ENCODE results near the gene USP3.

Gene USP3

DNA sequence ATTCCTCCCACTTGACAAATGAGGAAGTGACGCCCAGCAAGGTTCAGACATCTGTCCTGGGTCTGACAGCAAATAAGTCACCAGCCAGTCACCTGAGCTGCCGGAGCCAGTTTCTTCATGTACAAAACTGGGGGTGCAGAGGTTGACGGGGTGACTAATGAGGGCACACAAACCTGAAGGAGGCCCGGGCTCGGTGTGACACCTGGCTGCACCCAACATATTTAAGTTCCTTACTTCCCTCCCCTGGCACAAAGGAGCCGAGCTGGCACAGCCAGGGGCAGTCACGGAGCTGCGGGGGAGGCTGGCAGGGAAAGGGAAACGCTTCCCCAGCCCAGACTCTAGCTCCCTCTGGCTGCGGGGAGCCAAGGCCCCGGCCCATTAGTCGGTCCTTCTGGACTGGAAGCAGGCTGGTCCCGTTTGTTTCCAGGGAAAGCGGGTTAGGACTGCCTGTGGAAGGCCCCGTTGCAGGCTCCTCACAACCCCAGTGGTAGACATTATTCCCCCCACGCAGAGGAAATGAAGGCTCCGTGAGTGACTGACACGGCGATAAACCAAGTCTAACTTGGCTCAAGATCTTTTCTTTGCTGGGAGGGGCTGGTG, 95.1 kb downstream of the USP3 start:
- Histone ChIP-seq H3K14ac (ENCODE audit: low read length) (no peak overlapping the region), H3K27ac (replicated peaks; ENCODE audit: low read length) (no peak overlapping the region), H2AFZ (ENCODE audit: low read length) (peak overlapping the region; percentile 78), H2BK5ac (ENCODE audit: low read length) (peak overlapping the region; percentile 48), H3K36me3 (replicated peaks in 1 of 2; ENCODE audit: control insufficient read depth in 2 of 2, insufficient read depth in 2 of 2, low read length in 2 of 2) (peaks cover 0 to 11% of the 10 kb centered on the region in 2 donors), H3K9me3 (replicated peaks in 1 of 2; ENCODE audit: control insufficient read depth in 2 of 2, insufficient read depth in 1 of 2, low read depth in 1 of 2, low read length in 2 of 2) (no peaks in the 10 kb centered on the region), H2BK12ac (ENCODE audit: low read length) (peak overlapping the region; percentile 2), H3K4me1 (ENCODE audit: control insufficient read depth in 2 of 2, insufficient read depth in 1 of 2, low read depth in 1 of 2, low read length in 2 of 2) (peaks cover 12 to 18% of the 10 kb centered on the region in 2 donors), H2BK120ac (ENCODE audit: low read depth, low read length) (no peak overlapping the region), H3K4ac (ENCODE audit: low read length) (no peak overlapping the region), H2AK5ac (ENCODE audit: low read depth, low read length) (peak overlapping the region; percentile 48), H4K8ac (ENCODE audit: low read depth, low read length) (no peak overlapping the region), H3K18ac (ENCODE audit: low read length) (peak overlapping the region; percentile 91), H3K9ac (ENCODE audit: low read depth, low read length, poor library complexity) (no peak overlapping the region), H3K4me2 (ENCODE audit: insufficient read depth, low read length, poor library complexity, severe bottlenecking) (no peak overlapping the region), H3K79me1 (ENCODE audit: low read depth, low read length) (no peaks in the 10 kb centered on the region), H4K91ac (ENCODE audit: low read depth, low read length, poor library complexity) (no peak overlapping the region), H3K4me3 (ENCODE audit: low read length in 2 of 2) (no peak overlapping the region), H3K27me3 (ENCODE audit: control insufficient read depth in 3 of 3, insufficient read depth in 3 of 3, low read depth in 1 of 3, low read length in 3 of 3) (peaks cover 0 to 7% (median 0%) of the 10 kb centered on the region in 3 experiments), H2BK15ac (ENCODE audit: low read length) (peak overlapping the region; percentile 84), H3K23ac (ENCODE audit: low read depth, low read length, poor library complexity) (no peak overlapping the region)
- no CpG with 5 or more reads among the region's 19 CpGs for WGBS, 2 donors (ENCODE audit: extremely low coverage in 2 of 2, insufficient read length in 2 of 2, insufficient replicate concordance in 1 of 2)
- DNase-seq (ENCODE audit: low spot score): no peak

DNA sequence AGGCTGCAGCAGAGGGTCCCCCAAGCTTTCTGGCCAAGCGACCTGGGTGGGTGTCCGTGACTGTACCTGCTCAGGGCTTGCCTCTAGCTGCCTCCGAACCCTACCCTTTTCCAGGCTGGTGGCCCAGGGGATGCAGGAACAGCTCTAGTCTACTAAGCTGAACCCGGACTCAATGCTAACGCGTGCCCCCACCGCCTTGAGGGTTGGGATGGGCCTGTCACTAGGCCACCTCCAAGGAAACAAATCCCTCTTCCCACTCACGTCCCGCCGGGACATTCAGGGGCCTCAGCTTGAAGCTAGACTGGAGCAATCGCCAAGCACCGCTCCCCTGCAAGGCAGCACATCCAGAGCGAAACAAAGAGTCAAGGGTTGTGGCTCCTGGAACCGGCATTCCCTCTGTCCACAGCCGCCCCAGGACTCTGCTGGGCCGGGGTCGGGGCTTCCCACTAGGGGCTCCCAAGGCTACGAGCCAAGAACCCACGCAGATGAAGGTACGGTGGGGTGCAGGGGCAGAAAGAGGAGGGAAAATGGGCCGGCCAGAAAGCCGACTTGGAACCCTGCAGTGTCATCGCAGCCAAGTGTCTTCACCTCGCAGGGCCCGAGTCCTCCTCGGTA, 95.7 kb downstream of the USP3 start:
- Histone ChIP-seq H3K9me3 (replicated peaks in 1 of 2; ENCODE audit: control insufficient read depth in 2 of 2, insufficient read depth in 1 of 2, low read depth in 1 of 2, low read length in 2 of 2) (no peaks in the 10 kb centered on the region), H3K4me2 (ENCODE audit: insufficient read depth, low read length, poor library complexity, severe bottlenecking) (peak overlapping the region; percentile 97), H2BK15ac (ENCODE audit: low read length) (peak overlapping the region; percentile 84), H4K8ac (ENCODE audit: low read depth, low read length) (peak overlapping the region; percentile 49), H3K4me1 (ENCODE audit: control insufficient read depth in 2 of 2, insufficient read depth in 1 of 2, low read depth in 1 of 2, low read length in 2 of 2) (peaks cover 12 to 18% of the 10 kb centered on the region in 2 donors), H3K36me3 (replicated peaks in 1 of 2; ENCODE audit: control insufficient read depth in 2 of 2, insufficient read depth in 2 of 2, low read length in 2 of 2) (peaks cover 0 to 5% of the 10 kb centered on the region in 2 donors), H3K27me3 (ENCODE audit: control insufficient read depth in 3 of 3, insufficient read depth in 3 of 3, low read depth in 1 of 3, low read length in 3 of 3) (peaks cover 0 to 7% (median 0%) of the 10 kb centered on the region in 3 experiments), H4K91ac (ENCODE audit: low read depth, low read length, poor library complexity) (peak overlapping the region; percentile 56), H3K4me3 (ENCODE audit: low read length in 2 of 2) (peak overlapping the region; percentile 30 to 92), H3K9ac (ENCODE audit: low read depth, low read length, poor library complexity) (peak overlapping the region; percentile 86), H2BK12ac (ENCODE audit: low read length) (peak overlapping the region; percentile 2), H2BK120ac (ENCODE audit: low read depth, low read length) (peak overlapping the region; percentile 25), H3K79me1 (ENCODE audit: low read depth, low read length) (no peaks in the 10 kb centered on the region), H3K18ac (ENCODE audit: low read length) (peak overlapping the region; percentile 91), H2BK5ac (ENCODE audit: low read length) (peak overlapping the region; percentile 82), H2AFZ (ENCODE audit: low read length) (peak overlapping the region; percentile 78), H3K27ac (replicated peaks; ENCODE audit: low read length) (peak overlapping the region; percentile 16), H3K14ac (ENCODE audit: low read length) (peak overlapping the region; percentile 97), H3K23ac (ENCODE audit: low read depth, low read length, poor library complexity) (no peak overlapping the region), H2AK5ac (ENCODE audit: low read depth, low read length) (peak overlapping the region; percentile 48), H3K4ac (ENCODE audit: low read length) (no peak overlapping the region)
- peak; percentile 36 for DNase-seq (ENCODE audit: low spot score)
- WGBS, 2 donors (ENCODE audit: extremely low coverage in 2 of 2, insufficient read length in 2 of 2, insufficient replicate concordance in 1 of 2): no CpG with 5 or more reads among the region's 26 CpGs

DNA sequence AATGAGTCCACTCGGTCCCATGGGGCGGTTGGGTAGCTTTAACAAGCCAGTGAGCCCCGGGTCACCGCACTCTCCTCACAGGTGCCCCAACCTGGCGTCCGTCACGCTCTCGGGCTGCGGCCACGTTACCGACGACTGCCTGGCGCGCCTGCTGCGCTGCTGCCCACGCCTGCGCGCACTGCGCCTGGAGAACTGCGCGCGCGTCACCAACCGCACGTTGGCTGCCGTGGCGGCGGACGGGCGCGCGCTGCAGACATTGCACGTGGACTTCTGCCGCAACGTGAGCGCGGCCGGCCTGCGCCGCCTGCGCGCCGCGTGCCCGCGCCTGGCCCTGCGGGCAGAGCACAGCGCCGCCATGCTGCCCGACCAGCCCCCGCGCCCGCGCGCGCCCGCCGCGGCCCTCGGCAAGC, 96.2 kb downstream of the USP3 start:
- H3K27ac ChIP-seq (replicated peaks; ENCODE audit: low read length): peak overlapping the region; percentile 16
- no CpG with 5 or more reads among the region's 60 CpGs for WGBS, 2 donors (ENCODE audit: extremely low coverage in 2 of 2, insufficient read length in 2 of 2, insufficient replicate concordance in 1 of 2)
- H2AK5ac ChIP-seq (ENCODE audit: low read depth, low read length): peak overlapping the region; percentile 48

DNA sequence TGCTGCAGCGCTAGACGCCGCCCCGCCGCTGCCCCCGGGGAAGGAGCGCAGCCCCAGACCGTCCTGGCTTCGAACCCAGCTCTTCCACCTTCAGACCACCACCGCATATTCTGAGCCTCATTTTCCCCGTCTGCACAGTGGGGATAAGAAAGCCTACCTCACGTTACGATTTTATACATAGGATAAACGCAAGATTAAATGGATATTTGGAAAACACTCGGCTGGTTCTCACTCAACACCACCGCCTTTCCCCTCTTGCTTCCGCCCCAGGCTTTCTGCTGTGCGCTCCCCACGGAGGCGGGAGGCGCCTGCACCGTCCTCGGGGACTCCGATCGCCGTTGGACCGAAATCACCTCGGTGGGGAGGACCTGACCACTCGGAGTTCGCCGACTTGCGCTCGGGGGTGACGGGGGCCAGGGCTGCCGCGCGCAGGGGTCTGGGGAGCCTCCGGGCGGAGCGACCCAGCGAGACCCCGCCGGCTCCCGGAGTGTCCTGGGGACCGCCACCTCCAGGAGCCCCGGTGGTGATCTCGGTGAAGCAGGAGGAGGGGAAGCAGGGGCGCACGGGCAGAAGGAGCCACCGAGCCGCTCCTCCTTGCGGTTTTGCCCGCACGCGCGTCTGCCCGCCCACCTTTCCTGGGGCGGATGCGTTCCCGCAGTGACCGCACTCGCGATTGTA, 96.8 kb downstream of the USP3 start:
- no CpG with 5 or more reads among the region's 63 CpGs for WGBS, 2 donors (ENCODE audit: extremely low coverage in 2 of 2, insufficient read length in 2 of 2, insufficient replicate concordance in 1 of 2)
- Histone ChIP-seq H2BK5ac (ENCODE audit: low read length) (no peak overlapping the region), H3K4me1 (ENCODE audit: control insufficient read depth in 2 of 2, insufficient read depth in 1 of 2, low read depth in 1 of 2, low read length in 2 of 2) (peaks cover 12 to 18% of the 10 kb centered on the region in 2 donors)

More for the DNA sequence above, 96.2 kb downstream of the USP3 start:
- Histone ChIP-seq H3K14ac (ENCODE audit: low read length) (peak overlapping the region; percentile 97), H4K8ac (ENCODE audit: low read depth, low read length) (peak overlapping the region; percentile 49), H3K4me3 (ENCODE audit: low read length in 2 of 2) (peak overlapping the region; percentile 42 to 92), H4K91ac (ENCODE audit: low read depth, low read length, poor library complexity) (no peak overlapping the region), H3K4ac (ENCODE audit: low read length) (no peak overlapping the region), H3K18ac (ENCODE audit: low read length) (peak overlapping the region; percentile 97), H2BK15ac (ENCODE audit: low read length) (peak overlapping the region; percentile 84), H3K9ac (ENCODE audit: low read depth, low read length, poor library complexity) (peak overlapping the region; percentile 92), H3K9me3 (replicated peaks in 1 of 2; ENCODE audit: control insufficient read depth in 2 of 2, insufficient read depth in 1 of 2, low read depth in 1 of 2, low read length in 2 of 2) (no peaks in the 10 kb centered on the region), H3K79me1 (ENCODE audit: low read depth, low read length) (no peaks in the 10 kb centered on the region), H3K4me1 (ENCODE audit: control insufficient read depth in 2 of 2, insufficient read depth in 1 of 2, low read depth in 1 of 2, low read length in 2 of 2) (peaks cover 12 to 18% of the 10 kb centered on the region in 2 donors), H3K36me3 (replicated peaks in 1 of 2; ENCODE audit: control insufficient read depth in 2 of 2, insufficient read depth in 2 of 2, low read length in 2 of 2) (peaks cover 0 to under 1% of the 10 kb centered on the region in 2 donors), H2BK5ac (ENCODE audit: low read length) (peak overlapping the region; percentile 82), H3K4me2 (ENCODE audit: insufficient read depth, low read length, poor library complexity, severe bottlenecking) (peak overlapping the region; percentile 97), H2AFZ (ENCODE audit: low read length) (peak overlapping the region; percentile 78), H2BK12ac (ENCODE audit: low read length) (no peak overlapping the region), H2BK120ac (ENCODE audit: low read depth, low read length) (no peak overlapping the region), H3K27me3 (ENCODE audit: control insufficient read depth in 3 of 3, insufficient read depth in 3 of 3, low read depth in 1 of 3, low read length in 3 of 3) (peaks cover 0 to 7% (median 0%) of the 10 kb centered on the region in 3 experiments), H3K23ac (ENCODE audit: low read depth, low read length, poor library complexity) (no peak overlapping the region)
- peak; percentile 74 for DNase-seq (ENCODE audit: low spot score)

More for the DNA sequence above, 96.8 kb downstream of the USP3 start:
- Histone ChIP-seq H2BK120ac (ENCODE audit: low read depth, low read length) (no peak overlapping the region), H3K18ac (ENCODE audit: low read length) (peak overlapping the region; percentile 97), H3K4me3 (ENCODE audit: low read length in 2 of 2) (peak overlapping the region; percentile 42 to 92), H2AK5ac (ENCODE audit: low read depth, low read length) (peak overlapping the region; percentile 52), H4K8ac (ENCODE audit: low read depth, low read length) (no peak overlapping the region), H3K79me1 (ENCODE audit: low read depth, low read length) (no peaks in the 10 kb centered on the region), H4K91ac (ENCODE audit: low read depth, low read length, poor library complexity) (no peak overlapping the region), H3K14ac (ENCODE audit: low read length) (peak overlapping the region; percentile 95), H3K36me3 (replicated peaks in 1 of 2; ENCODE audit: control insufficient read depth in 2 of 2, insufficient read depth in 2 of 2, low read length in 2 of 2) (peaks cover 0 to 6% of the 10 kb centered on the region in 2 donors), H2BK15ac (ENCODE audit: low read length) (peak overlapping the region; percentile 78), H3K4ac (ENCODE audit: low read length) (no peak overlapping the region), H3K4me2 (ENCODE audit: insufficient read depth, low read length, poor library complexity, severe bottlenecking) (peak overlapping the region; percentile 97), H3K27me3 (ENCODE audit: control insufficient read depth in 3 of 3, insufficient read depth in 3 of 3, low read depth in 1 of 3, low read length in 3 of 3) (peaks cover 0 to 7% (median 0%) of the 10 kb centered on the region in 3 experiments), H3K9ac (ENCODE audit: low read depth, low read length, poor library complexity) (peak overlapping the region; percentile 92), H3K27ac (replicated peaks; ENCODE audit: low read length) (no peak overlapping the region), H2BK12ac (ENCODE audit: low read length) (no peak overlapping the region), H3K23ac (ENCODE audit: low read depth, low read length, poor library complexity) (peak overlapping the region; percentile 44), H2AFZ (ENCODE audit: low read length) (peak overlapping the region; percentile 78), H3K9me3 (replicated peaks in 1 of 2; ENCODE audit: control insufficient read depth in 2 of 2, insufficient read depth in 1 of 2, low read depth in 1 of 2, low read length in 2 of 2) (no peaks in the 10 kb centered on the region)
- peak; percentile 27 for DNase-seq (ENCODE audit: low spot score)
